ENCODE data around the gene DR1. TPM values are rescaled to one million over a fixed set of nuclear protein-coding genes. Genes with fewer than 3 reads are reported as not detected.
"Not testable (repeated sequence)": the region's sequence is repeated elsewhere in the genome, so short reads cannot be mapped to it uniquely, and the experiment has no call there.

Gene DR1
- total RNA-seq, 1 donor from 2014 or later, result 78.3 TPM

DNA sequence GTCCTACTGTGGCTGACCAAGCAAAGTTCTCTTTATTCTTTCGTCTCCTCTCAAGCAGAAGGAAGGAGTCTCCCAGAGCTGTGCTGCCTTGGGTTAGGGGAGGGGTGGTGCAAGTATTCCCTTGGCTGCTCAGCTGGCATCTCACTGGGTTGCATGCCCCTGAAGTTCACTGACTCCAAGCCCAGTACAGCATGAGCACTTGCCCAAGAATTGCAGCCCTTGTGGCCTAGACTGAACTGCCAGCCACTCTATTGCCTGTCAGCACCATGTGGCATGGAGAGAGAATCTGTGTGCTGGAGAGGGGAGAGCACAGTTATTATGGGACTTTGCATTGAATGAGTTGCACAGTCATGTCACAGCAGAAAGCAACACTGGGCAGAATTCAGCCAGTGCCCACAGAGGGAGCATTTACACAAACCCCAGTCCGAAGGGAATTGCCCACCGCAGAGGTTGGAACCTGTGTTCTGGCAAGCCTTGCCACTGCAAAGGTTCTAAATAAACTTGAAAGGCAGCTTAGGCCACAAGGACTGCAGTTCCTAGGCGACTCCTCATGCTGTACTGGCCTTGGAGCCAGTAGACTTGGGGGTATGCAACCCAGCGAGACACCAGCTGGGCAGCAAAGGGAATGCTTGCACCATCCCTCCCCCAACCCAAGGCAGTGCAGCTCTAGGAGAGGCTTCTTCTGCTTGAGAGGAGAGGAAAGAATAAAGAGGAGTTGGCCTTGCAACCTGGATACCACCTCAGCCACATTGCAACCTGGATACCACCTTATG lies 28.8 kb downstream of the DR1 start:
- Histone ChIP-seq H3K9ac (no peak overlapping the region), H3K79me2 (ENCODE audit: low read depth) (no peaks in the 10 kb centered on the region), H3K27ac (no peak overlapping the region), H3K4me2 (no peak overlapping the region), H3K9me3 (ENCODE audit: low read depth) (no peaks in the 10 kb centered on the region), H3K4me3 (no peak overlapping the region), H2AFZ (replicated peaks) (no peak overlapping the region), H3K4me1 (no peaks in the 10 kb centered on the region), H4K20me1 (ENCODE audit: low read depth) (no peaks in the 10 kb centered on the region), H3K36me3 (no peaks in the 10 kb centered on the region), H3F3A (ENCODE audit: low read depth) (no peaks in the 10 kb centered on the region), H3K27me3 (no peaks in the 10 kb centered on the region)
- DNase-seq (ENCODE audit: low spot score), result no peak
- peaks cover 26% of the 10 kb centered on the region for H3K9me3 Mint-ChIP-seq
- no peaks in the 10 kb centered on the region for H3K4me1 Mint-ChIP-seq
- H3K4me3 Mint-ChIP-seq, result no peak overlapping the region
- peaks cover 6% of the 10 kb centered on the region for H3K27me3 Mint-ChIP-seq (ENCODE audit: insufficient read depth, low read depth)
- no peak overlapping the region for H3K27ac Mint-ChIP-seq
- TF ChIP-seq EZH2 (IDR thresholded peaks at IDR 0.05) (no peak), CTCF (IDR thresholded peaks at IDR 0.05) (no peak), EZH2phosphoT487 (IDR thresholded peaks at IDR 0.05) (no peak)
- peaks cover 18% of the 10 kb centered on the region for H3K36me3 Mint-ChIP-seq

DNA sequence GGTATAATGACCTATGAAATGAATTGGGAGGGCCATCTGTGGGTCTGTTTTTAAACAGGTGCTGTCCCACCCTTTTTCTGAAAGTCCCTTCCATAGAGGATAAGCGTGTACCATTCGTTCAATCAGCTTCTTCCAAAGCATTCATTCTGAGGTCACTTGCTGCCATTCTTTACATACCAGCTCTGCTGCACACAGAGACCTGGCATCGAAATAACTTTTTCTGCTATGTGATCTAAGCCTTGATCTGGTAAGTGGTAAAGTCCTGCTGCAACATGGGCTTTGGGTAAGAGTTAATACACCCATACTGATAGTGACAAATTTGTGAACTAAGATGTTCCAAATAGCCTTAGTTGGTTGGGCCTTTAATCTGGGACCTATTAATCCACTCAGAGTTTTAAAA lies 38.9 kb downstream of the DR1 start:
- Histone ChIP-seq H3K9me3 (ENCODE audit: low read depth) (no peaks in the 10 kb centered on the region), H3K9ac (no peak overlapping the region), H4K20me1 (ENCODE audit: low read depth) (no peaks in the 10 kb centered on the region), H3K27me3 (no peaks in the 10 kb centered on the region), H3K36me3 (no peaks in the 10 kb centered on the region), H3F3A (ENCODE audit: low read depth) (no peaks in the 10 kb centered on the region), H3K27ac (no peak overlapping the region), H3K4me2 (no peak overlapping the region), H2AFZ (replicated peaks) (no peak overlapping the region), H3K79me2 (ENCODE audit: low read depth) (no peaks in the 10 kb centered on the region), H3K4me3 (no peak overlapping the region), H3K4me1 (no peaks in the 10 kb centered on the region)
- no peak for TF ChIP-seq EZH2 (IDR thresholded peaks at IDR 0.05)
- TF ChIP-seq CTCF (IDR thresholded peaks at IDR 0.05), result no peak
- peaks cover 10% of the 10 kb centered on the region for H3K9me3 Mint-ChIP-seq
- H3K36me3 Mint-ChIP-seq, result no peaks in the 10 kb centered on the region
- no peak overlapping the region for H3K4me3 Mint-ChIP-seq
- no peaks in the 10 kb centered on the region for H3K4me1 Mint-ChIP-seq
- H3K27ac Mint-ChIP-seq, result no peak overlapping the region
- no peak for DNase-seq (ENCODE audit: low spot score)
- H3K27me3 Mint-ChIP-seq (ENCODE audit: insufficient read depth, low read depth), result no peaks in the 10 kb centered on the region

DNA sequence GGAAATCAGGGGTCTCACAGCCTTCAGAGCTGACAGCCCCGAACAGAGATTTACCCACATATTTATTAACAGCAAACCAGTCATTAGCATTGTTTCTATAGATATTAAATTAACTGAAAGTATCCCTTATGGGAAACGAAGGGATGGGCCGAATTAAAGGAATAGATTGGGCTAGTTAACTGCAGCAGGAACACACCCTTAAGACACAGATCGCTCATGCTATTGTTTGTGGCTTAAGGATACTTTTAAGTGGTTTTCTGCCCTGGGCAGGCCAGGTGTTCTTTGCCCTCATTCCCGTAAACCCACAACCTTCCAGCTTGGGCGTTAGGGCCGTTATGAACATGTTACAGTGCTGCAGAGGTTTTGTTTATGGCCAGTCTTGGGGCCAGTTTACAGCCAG lies 40.6 kb downstream of the DR1 start:
- not testable (repeated sequence) for H3K4me2 ChIP-seq; H3K27me3 ChIP-seq; H3K36me3 Mint-ChIP-seq; H3K27ac ChIP-seq; H3K79me2 ChIP-seq (ENCODE audit: low read depth); H3K4me3 Mint-ChIP-seq; H3K4me1 Mint-ChIP-seq; H3K9me3 Mint-ChIP-seq; DNase-seq (ENCODE audit: low spot score); H3K27ac Mint-ChIP-seq; H3K9ac ChIP-seq; H3K36me3 ChIP-seq; H4K20me1 ChIP-seq (ENCODE audit: low read depth); H3K9me3 ChIP-seq (ENCODE audit: low read depth); H3K4me1 ChIP-seq; H3K27me3 Mint-ChIP-seq (ENCODE audit: insufficient read depth, low read depth); H3F3A ChIP-seq (ENCODE audit: low read depth); H3K4me3 ChIP-seq; H2AFZ ChIP-seq (replicated peaks)

DNA sequence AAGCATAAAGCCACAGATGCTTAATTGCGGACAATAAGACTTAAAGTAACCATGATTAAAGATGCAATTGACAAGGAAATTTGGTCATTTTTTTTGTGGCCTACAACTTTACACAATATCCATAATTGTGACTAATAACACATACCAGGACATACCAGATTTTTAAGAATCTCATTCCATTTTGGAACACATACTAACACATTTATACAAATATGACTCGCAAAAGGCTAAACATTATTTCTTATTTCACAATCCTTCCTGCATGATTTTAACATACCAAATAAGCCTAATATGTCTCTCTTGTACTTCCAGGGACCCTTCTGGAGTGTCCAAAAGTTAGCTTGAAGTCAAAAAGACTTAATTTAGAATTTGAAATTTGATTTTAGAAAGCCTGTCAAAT lies 48.8 kb downstream of the DR1 start:
- Histone ChIP-seq H3K27ac (no peak overlapping the region), H4K20me1 (ENCODE audit: low read depth) (no peaks in the 10 kb centered on the region), H3K9me3 (ENCODE audit: low read depth) (no peaks in the 10 kb centered on the region), H3K27me3 (no peaks in the 10 kb centered on the region), H3K79me2 (ENCODE audit: low read depth) (no peaks in the 10 kb centered on the region), H3K9ac (no peak overlapping the region), H3K4me3 (no peak overlapping the region), H3K4me1 (no peaks in the 10 kb centered on the region), H3F3A (ENCODE audit: low read depth) (no peaks in the 10 kb centered on the region), H2AFZ (replicated peaks) (no peak overlapping the region), H3K36me3 (no peaks in the 10 kb centered on the region), H3K4me2 (no peak overlapping the region)
- Mint-ChIP-seq H3K36me3 (no peaks in the 10 kb centered on the region), H3K4me3 (no peak overlapping the region), H3K27me3 (ENCODE audit: insufficient read depth, low read depth) (no peaks in the 10 kb centered on the region), H3K27ac (no peak overlapping the region), H3K4me1 (no peaks in the 10 kb centered on the region), H3K9me3 (no peaks in the 10 kb centered on the region)
- no peak for DNase-seq (ENCODE audit: low spot score)
- no peak for TF ChIP-seq EZH2 (IDR thresholded peaks at IDR 0.05)
- TF ChIP-seq EZH2phosphoT487 (IDR thresholded peaks at IDR 0.05), result no peak
- no peak for TF ChIP-seq CTCF (IDR thresholded peaks at IDR 0.05)
